Measurements from ENCODE around the gene CALML3.

The CALML3 gene

GRCh38 chr10:5527332-5528200 is 2.8 kb downstream of the CALML3 start:
- H3K23ac ChIP-seq (ENCODE audit: low read length in 2 of 2), result no peak overlapping the region
- peaks cover 0 to 17% of the 10 kb centered on the region in 2 experiments for H3K27me3 ChIP-seq (ENCODE audit: control insufficient read depth in 1 of 2, insufficient read depth in 1 of 2, low read length in 2 of 2)
- no peak overlapping the region for H2BK12ac ChIP-seq (ENCODE audit: low read length in 2 of 2)
- H3K36me3 ChIP-seq (ENCODE audit: control insufficient read depth in 1 of 2, insufficient read depth in 2 of 2, low read depth in 1 of 2, low read length in 2 of 2), result peaks cover 0 to 3% of the 10 kb centered on the region in 2 experiments
- H4K91ac ChIP-seq (ENCODE audit: low read length), result no peak overlapping the region
- no peak for DNase-seq
- no peak overlapping the region for H3K14ac ChIP-seq (ENCODE audit: low read length in 2 of 2)
- H3K4ac ChIP-seq (ENCODE audit: low read depth in 1 of 2, low read length in 2 of 2), result no peak overlapping the region
- no peaks in the 10 kb centered on the region for H3K79me1 ChIP-seq (replicated peaks; ENCODE audit: low read length, poor library complexity, severe bottlenecking)
- no peak overlapping the region for H3K9ac ChIP-seq (ENCODE audit: low read length)
- no peak overlapping the region for H2BK5ac ChIP-seq (ENCODE audit: low read depth, low read length, poor library complexity, severe bottlenecking)
- no peak overlapping the region for H3K4me2 ChIP-seq (ENCODE audit: low read length, poor library complexity, severe bottlenecking)
- H2BK120ac ChIP-seq (ENCODE audit: low read depth, low read length), result no peak overlapping the region
- H2AFZ ChIP-seq (ENCODE audit: low read depth, low read length), result no peak overlapping the region
- H2AK5ac ChIP-seq (ENCODE audit: low read length, severe bottlenecking), result no peak overlapping the region
- H3K9me3 ChIP-seq (ENCODE audit: control insufficient read depth, low read length), result no peaks in the 10 kb centered on the region
- no peak overlapping the region for H4K8ac ChIP-seq (ENCODE audit: low read length)
- H3K18ac ChIP-seq (ENCODE audit: low read depth in 1 of 2, low read length in 2 of 2), result no peak overlapping the region
- H3K4me3 ChIP-seq (ENCODE audit: insufficient read depth in 1 of 2, low read depth in 1 of 2, low read length in 2 of 2), result no peak overlapping the region
- H2BK15ac ChIP-seq (ENCODE audit: low read depth, poor library complexity, severe bottlenecking), result no peak overlapping the region
- H3K4me1 ChIP-seq (ENCODE audit: control insufficient read depth, insufficient read depth, low read depth, low read length), result peaks cover 2% of the 10 kb centered on the region
- WGBS, result 90% methylated on average over 9 of the region's 10 CpGs
- no peak overlapping the region for H3K27ac ChIP-seq (ENCODE audit: low read length, poor library complexity, severe bottlenecking)

GRCh38 chr10:5528989-5529701 is 4.4 kb downstream of the CALML3 start:
- Histone ChIP-seq H3K23ac (ENCODE audit: low read length in 2 of 2) (no peak overlapping the region), H3K18ac (ENCODE audit: low read depth in 1 of 2, low read length in 2 of 2) (no peak overlapping the region), H4K91ac (ENCODE audit: low read length) (no peak overlapping the region), H2AFZ (ENCODE audit: low read depth, low read length) (no peak overlapping the region), H3K14ac (ENCODE audit: low read length in 2 of 2) (peak overlapping the region in 1 of 2 experiments; percentile 26), H3K4ac (ENCODE audit: low read depth in 1 of 2, low read length in 2 of 2) (no peak overlapping the region), H3K36me3 (ENCODE audit: control insufficient read depth in 1 of 2, insufficient read depth in 2 of 2, low read depth in 1 of 2, low read length in 2 of 2) (peaks cover 0 to 3% of the 10 kb centered on the region in 2 experiments), H2BK15ac (ENCODE audit: low read depth, poor library complexity, severe bottlenecking) (no peak overlapping the region), H2AK5ac (ENCODE audit: low read length, severe bottlenecking) (no peak overlapping the region), H4K8ac (ENCODE audit: low read length) (no peak overlapping the region), H3K79me1 (replicated peaks; ENCODE audit: low read length, poor library complexity, severe bottlenecking) (no peaks in the 10 kb centered on the region), H2BK5ac (ENCODE audit: low read depth, low read length, poor library complexity, severe bottlenecking) (no peak overlapping the region), H2BK12ac (ENCODE audit: low read length in 2 of 2) (no peak overlapping the region), H3K27me3 (ENCODE audit: control insufficient read depth in 1 of 2, insufficient read depth in 1 of 2, low read length in 2 of 2) (peaks cover 0 to 17% of the 10 kb centered on the region in 2 experiments), H3K9me3 (ENCODE audit: control insufficient read depth, low read length) (no peaks in the 10 kb centered on the region), H3K27ac (ENCODE audit: low read length, poor library complexity, severe bottlenecking) (no peak overlapping the region), H2BK120ac (ENCODE audit: low read depth, low read length) (no peak overlapping the region), H3K4me3 (ENCODE audit: insufficient read depth in 1 of 2, low read depth in 1 of 2, low read length in 2 of 2) (no peak overlapping the region), H3K4me2 (ENCODE audit: low read length, poor library complexity, severe bottlenecking) (no peak overlapping the region), H3K9ac (ENCODE audit: low read length) (no peak overlapping the region), H3K4me1 (ENCODE audit: control insufficient read depth, insufficient read depth, low read depth, low read length) (peaks cover 2% of the 10 kb centered on the region)
- no peak for DNase-seq
- 92% methylated on average over 11 of the region's 11 CpGs for WGBS

GRCh38 chr10:5529702-5530411 is 5.1 kb downstream of the CALML3 start:
- Histone ChIP-seq H2AK5ac (ENCODE audit: low read length, severe bottlenecking) (no peak overlapping the region), H3K4me3 (ENCODE audit: insufficient read depth in 1 of 2, low read depth in 1 of 2, low read length in 2 of 2) (no peak overlapping the region), H4K8ac (ENCODE audit: low read length) (no peak overlapping the region), H2BK5ac (ENCODE audit: low read depth, low read length, poor library complexity, severe bottlenecking) (no peak overlapping the region), H3K14ac (ENCODE audit: low read length in 2 of 2) (no peak overlapping the region), H3K9ac (ENCODE audit: low read length) (no peak overlapping the region), H3K4me2 (ENCODE audit: low read length, poor library complexity, severe bottlenecking) (no peak overlapping the region), H3K79me1 (replicated peaks; ENCODE audit: low read length, poor library complexity, severe bottlenecking) (no peaks in the 10 kb centered on the region), H3K4ac (ENCODE audit: low read depth in 1 of 2, low read length in 2 of 2) (no peak overlapping the region), H3K9me3 (ENCODE audit: control insufficient read depth, low read length) (no peaks in the 10 kb centered on the region), H3K18ac (ENCODE audit: low read depth in 1 of 2, low read length in 2 of 2) (no peak overlapping the region), H2BK12ac (ENCODE audit: low read length in 2 of 2) (no peak overlapping the region), H2BK120ac (ENCODE audit: low read depth, low read length) (no peak overlapping the region), H4K91ac (ENCODE audit: low read length) (no peak overlapping the region), H2AFZ (ENCODE audit: low read depth, low read length) (no peak overlapping the region), H2BK15ac (ENCODE audit: low read depth, poor library complexity, severe bottlenecking) (no peak overlapping the region), H3K36me3 (ENCODE audit: control insufficient read depth in 1 of 2, insufficient read depth in 2 of 2, low read depth in 1 of 2, low read length in 2 of 2) (peaks cover 0 to 3% of the 10 kb centered on the region in 2 experiments), H3K27me3 (ENCODE audit: control insufficient read depth in 1 of 2, insufficient read depth in 1 of 2, low read length in 2 of 2) (peaks cover 0 to 17% of the 10 kb centered on the region in 2 experiments), H3K27ac (ENCODE audit: low read length, poor library complexity, severe bottlenecking) (no peak overlapping the region), H3K23ac (ENCODE audit: low read length in 2 of 2) (no peak overlapping the region), H3K4me1 (ENCODE audit: control insufficient read depth, insufficient read depth, low read depth, low read length) (peaks cover 2% of the 10 kb centered on the region)
- 82% methylated on average over 5 of the region's 7 CpGs for WGBS
- no peak for DNase-seq

GRCh38 chr10:5530412-5530806 is 5.6 kb downstream of the CALML3 start:
- no peaks in the 10 kb centered on the region for H3K79me1 ChIP-seq (replicated peaks; ENCODE audit: low read length, poor library complexity, severe bottlenecking)
- no peak overlapping the region for H2AFZ ChIP-seq (ENCODE audit: low read depth, low read length)
- no peak overlapping the region for H2BK12ac ChIP-seq (ENCODE audit: low read length in 2 of 2)
- WGBS, result 98% methylated on average over 4 of the region's 5 CpGs
- peaks cover 0 to 3% of the 10 kb centered on the region in 2 experiments for H3K36me3 ChIP-seq (ENCODE audit: control insufficient read depth in 1 of 2, insufficient read depth in 2 of 2, low read depth in 1 of 2, low read length in 2 of 2)
- H3K23ac ChIP-seq (ENCODE audit: low read length in 2 of 2), result no peak overlapping the region
- H2BK15ac ChIP-seq (ENCODE audit: low read depth, poor library complexity, severe bottlenecking), result no peak overlapping the region
- H2BK5ac ChIP-seq (ENCODE audit: low read depth, low read length, poor library complexity, severe bottlenecking), result no peak overlapping the region
- H2BK120ac ChIP-seq (ENCODE audit: low read depth, low read length), result no peak overlapping the region
- no peak overlapping the region for H3K4me3 ChIP-seq (ENCODE audit: insufficient read depth in 1 of 2, low read depth in 1 of 2, low read length in 2 of 2)
- no peaks in the 10 kb centered on the region for H3K9me3 ChIP-seq (ENCODE audit: control insufficient read depth, low read length)
- no peak overlapping the region for H3K4me2 ChIP-seq (ENCODE audit: low read length, poor library complexity, severe bottlenecking)
- no peak overlapping the region for H3K4ac ChIP-seq (ENCODE audit: low read depth in 1 of 2, low read length in 2 of 2)
- DNase-seq, result no peak
- H4K91ac ChIP-seq (ENCODE audit: low read length), result no peak overlapping the region
- no peak overlapping the region for H4K8ac ChIP-seq (ENCODE audit: low read length)
- no peak overlapping the region for H3K9ac ChIP-seq (ENCODE audit: low read length)
- H3K4me1 ChIP-seq (ENCODE audit: control insufficient read depth, insufficient read depth, low read depth, low read length), result no peaks in the 10 kb centered on the region
- H3K18ac ChIP-seq (ENCODE audit: low read depth in 1 of 2, low read length in 2 of 2), result no peak overlapping the region
- H3K14ac ChIP-seq (ENCODE audit: low read length in 2 of 2), result no peak overlapping the region
- H3K27me3 ChIP-seq (ENCODE audit: control insufficient read depth in 1 of 2, insufficient read depth in 1 of 2, low read length in 2 of 2), result peaks cover 0 to 17% of the 10 kb centered on the region in 2 experiments
- no peak overlapping the region for H3K27ac ChIP-seq (ENCODE audit: low read length, poor library complexity, severe bottlenecking)
- H2AK5ac ChIP-seq (ENCODE audit: low read length, severe bottlenecking), result no peak overlapping the region

Data from mesenchymal stem cell (in vitro differentiated cells and primary cell).